Transverse colon (tissue), 4 donors: Measurements from ENCODE around the gene SMC2. TPM values are rescaled to one million over a fixed set of nuclear protein-coding genes. Genes with fewer than 3 reads are reported as not detected.

Source experiments
- DNase-seq: peaks from one replicate; pipeline ENCODE4 v3.0.0-alpha.2; 2019
- H3K27ac ChIP-seq, 4 donors: fragments of 200-600 bp; sonication (generic); 2 replicates each; pipeline ENCODE4 v1.5.1; 2016 to 2018; ENCODE audit warnings: inconsistent platforms in 4 of 4
- H3K27me3 ChIP-seq: fragments of 200-600 bp; sonication (generic); 2 replicates; pipeline ENCODE4 v1.5.1; 2017; ENCODE audit warnings: inconsistent platforms
- H3K36me3 ChIP-seq, 4 donors: fragments of 200-600 bp; sonication (generic); 2 replicates each; pipeline ENCODE4 v1.5.1; 2017 to 2019; ENCODE audit warnings: inconsistent platforms in 4 of 4
- H3K4me1 ChIP-seq, 4 donors: fragments of 200-600 bp; sonication (generic); 2 replicates each; pipeline ENCODE4 v1.5.1; 2017 to 2020; ENCODE audit warnings: inconsistent platforms in 4 of 4
- H3K4me3 ChIP-seq, 4 donors: fragments of 200-600 bp; sonication (generic); 1 replicate in 1 of 4; 2 replicates in 3 of 4; pipeline versions ENCODE4 v1.5.1 to v1.6.1; 2017 to 2019; ENCODE audit warnings: inconsistent platforms in 4 of 4
- H3K9me3 ChIP-seq, 2 donors: fragments of 200-600 bp; sonication (generic); 2 replicates each; pipeline ENCODE4 v1.5.1; 2017 to 2019; ENCODE audit warnings: inconsistent platforms in 2 of 2
- CTCF ChIP-seq, 5 experiments: fragments of 200-600 bp in 3 of 5; fragments of 450-650 bp in 2 of 5; sonication (generic) in 3 of 5; IDR thresholded peaks; 1 replicate in 2 of 5; 2 replicates in 3 of 5; pipeline ENCODE4 v1.5.1; 2016 to 2017; ENCODE audit warnings: antibody characterized with exemption in 5 of 5, inconsistent platforms in 3 of 5, mild to moderate bottlenecking in 2 of 5, moderate library complexity in 1 of 5
- EP300 ChIP-seq: sonication (generic); formaldehyde crosslinking; IDR thresholded peaks from one replicate; pipeline ENCODE4 v1.6.1; 2017; ENCODE audit warnings: antibody characterized with exemption, low read depth
- POLR2A ChIP-seq: fragments of 450-650 bp; IDR thresholded peaks from one replicate; pipeline ENCODE4 v1.6.1; 2016; ENCODE audit warnings: antibody characterized with exemption, mild to moderate bottlenecking, moderate library complexity
- POLR2AphosphoS5 ChIP-seq, 3 donors: sonication (generic); formaldehyde crosslinking; IDR thresholded peaks; one replicate each; pipeline ENCODE4 v1.6.1; 2016; ENCODE audit warnings: antibody characterized with exemption in 3 of 3
- WGBS, 2 donors: methylation state at CpG; one replicate each; pipeline ENCODE4 v1.1.5; 2018; ENCODE audit warnings: low coverage in 1 of 2; 5-methylcytosine and 5-hydroxymethylcytosine counted together
- in situ Hi-C, 4 donors: fragments of 200-750 bp; cut with MboI; loops; one replicate each; pipeline versions ENCODE4 v1.15.0 to v1.15.1; 2017; ENCODE audit warnings: low sequenced_read_pairs in 3 of 4, low pct_ligation_motif_present in 1 of 4, low pct_unique_long_range_greater_than_20kb in 1 of 4
- intact Hi-C: fragments of 100-400 bp; cut with DNase I; formaldehyde crosslinking; loops from one replicate; pipeline ENCODE4 v1.15.1; 2023; ENCODE audit warnings: low total_unique reads
- total RNA-seq, 4 donors: library from RNA; depleted of rRNA; stranded (reverse); fragments of >200 nt; gene quantifications; one replicate each; pipeline ENCODE4 v1.1.0, GENCODE V29; 2016

Gene SMC2
- total RNA-seq, 4 donors from 2014 or later: 3.0 to 12.1 (median 5.6) TPM

GRCh38 chr9:104073098-104073769 lies 20.9 kb upstream of the SMC2 start:
- intact Hi-C loops (no loop called here), in situ Hi-C loops (no loop called here)
- Histone ChIP-seq H3K36me3 (no peaks in the 10 kb centered on the region), H3K4me1 (peaks cover 0 to 5% (median 0%) of the 10 kb centered on the region in 4 donors), H3K9me3 (no peaks in the 10 kb centered on the region), H3K27me3 (no peaks in the 10 kb centered on the region), H3K4me3 (no peak overlapping the region), H3K27ac (peak overlapping the region in 1 of 4 donors; percentile 2)
- no peak for TF ChIP-seq EP300
- TF ChIP-seq CTCF (IDR thresholded peaks at IDR 0.05): no peak
- TF ChIP-seq POLR2AphosphoS5 (IDR thresholded peaks at IDR 0.05): no peak
- no peak for TF ChIP-seq POLR2A
- no peak for DNase-seq
- 55 to 78% methylated on average over 2 to 3 of the region's 3 CpGs for WGBS, 2 donors

- H3K4me1 ChIP-seq: peaks cover 0 to 5% (median 0%) of the 10 kb centered on the region in 4 donors
- H3K27me3 ChIP-seq: no peaks in the 10 kb centered on the region
- H3K4me3 ChIP-seq: no peak overlapping the region
- no peak for TF ChIP-seq POLR2A
- no peak for TF ChIP-seq CTCF (IDR thresholded peaks at IDR 0.05)
- TF ChIP-seq EP300: no peak
- no peak for TF ChIP-seq POLR2AphosphoS5 (IDR thresholded peaks at IDR 0.05)
- peak overlapping the region in 1 of 4 donors; percentile 2 for H3K27ac ChIP-seq
- WGBS, 2 donors: 67 to 69% methylated on average over 1 to 3 of the region's 3 CpGs
- no peaks in the 10 kb centered on the region for H3K9me3 ChIP-seq
- in situ Hi-C loops: no loop called here
- H3K36me3 ChIP-seq: no peaks in the 10 kb centered on the region
- no peak for DNase-seq
- intact Hi-C loops: no loop called here
These were observed 20.4 kb upstream of the SMC2 start for GRCh38 chr9:104073770-104074133.

- H3K36me3 ChIP-seq: no peaks in the 10 kb centered on the region
- no peak overlapping the region for H3K4me3 ChIP-seq
- in situ Hi-C loops (no loop called here), intact Hi-C loops (no loop called here)
- no peaks in the 10 kb centered on the region for H3K9me3 ChIP-seq
- no peak for DNase-seq
- peaks cover 0 to 5% (median 0%) of the 10 kb centered on the region in 4 donors for H3K4me1 ChIP-seq
- TF ChIP-seq POLR2AphosphoS5 (IDR thresholded peaks at IDR 0.05) (peak in 1 of 3 donors; percentile 23), POLR2A (no peak)
- H3K27ac ChIP-seq: peak overlapping the region in 2 of 4 donors; percentile 27 to 51
- H3K27me3 ChIP-seq: no peaks in the 10 kb centered on the region
- whole genome bisulfite sequencing, 2 donors: 15 to 20% methylated on average over 2 of the region's 2 CpGs
These were observed 19.2 kb upstream of the SMC2 start for GRCh38 chr9:104074876-104075275.

- WGBS, 2 donors: 20 to 74% methylated on average over 1 to 2 of the region's 2 CpGs
- intact Hi-C loops (no loop called here), in situ Hi-C loops (no loop called here)
- H3K9me3 ChIP-seq: no peaks in the 10 kb centered on the region
- H3K36me3 ChIP-seq: no peaks in the 10 kb centered on the region
- TF ChIP-seq EP300 (no peak), CTCF (IDR thresholded peaks at IDR 0.05) (no peak), POLR2AphosphoS5 (IDR thresholded peaks at IDR 0.05) (no peak), POLR2A (no peak)
- peaks cover 0 to 5% (median 0%) of the 10 kb centered on the region in 4 donors for H3K4me1 ChIP-seq
- H3K27me3 ChIP-seq: no peaks in the 10 kb centered on the region
- no peak overlapping the region for H3K4me3 ChIP-seq
- DNase-seq: no peak
- peak overlapping the region in 2 of 4 donors; percentile 27 to 51 for H3K27ac ChIP-seq
These were observed 18.0 kb upstream of the SMC2 start for GRCh38 chr9:104075801-104076753.
